ENCODE data around the gene SLC39A13.

- TF ChIP-seq POLR2A (IDR thresholded peaks at IDR 0.05; ENCODE audit: low read depth, low read length) (no peak), POLR2AphosphoS5 (IDR thresholded peaks at IDR 0.05; ENCODE audit: low read depth, low read length) (no peak)
Observed at GRCh38 chr11:47430524-47430923, 22.1 kb downstream of the SLC39A13 start.

Data from GM12892 (cell line).